SIG-M5 treated with dmso at 0.1 percent for 504 hours (cell line): ENCODE measurements around the gene SLITRK4.

Experiments
- DNase-seq: peaks from one replicate; lab custom pipeline; 2025; ENCODE audit not compliant: unreplicated experiment; lab: John Stamatoyannopoulos, UW

Gene SLITRK4, protein sequence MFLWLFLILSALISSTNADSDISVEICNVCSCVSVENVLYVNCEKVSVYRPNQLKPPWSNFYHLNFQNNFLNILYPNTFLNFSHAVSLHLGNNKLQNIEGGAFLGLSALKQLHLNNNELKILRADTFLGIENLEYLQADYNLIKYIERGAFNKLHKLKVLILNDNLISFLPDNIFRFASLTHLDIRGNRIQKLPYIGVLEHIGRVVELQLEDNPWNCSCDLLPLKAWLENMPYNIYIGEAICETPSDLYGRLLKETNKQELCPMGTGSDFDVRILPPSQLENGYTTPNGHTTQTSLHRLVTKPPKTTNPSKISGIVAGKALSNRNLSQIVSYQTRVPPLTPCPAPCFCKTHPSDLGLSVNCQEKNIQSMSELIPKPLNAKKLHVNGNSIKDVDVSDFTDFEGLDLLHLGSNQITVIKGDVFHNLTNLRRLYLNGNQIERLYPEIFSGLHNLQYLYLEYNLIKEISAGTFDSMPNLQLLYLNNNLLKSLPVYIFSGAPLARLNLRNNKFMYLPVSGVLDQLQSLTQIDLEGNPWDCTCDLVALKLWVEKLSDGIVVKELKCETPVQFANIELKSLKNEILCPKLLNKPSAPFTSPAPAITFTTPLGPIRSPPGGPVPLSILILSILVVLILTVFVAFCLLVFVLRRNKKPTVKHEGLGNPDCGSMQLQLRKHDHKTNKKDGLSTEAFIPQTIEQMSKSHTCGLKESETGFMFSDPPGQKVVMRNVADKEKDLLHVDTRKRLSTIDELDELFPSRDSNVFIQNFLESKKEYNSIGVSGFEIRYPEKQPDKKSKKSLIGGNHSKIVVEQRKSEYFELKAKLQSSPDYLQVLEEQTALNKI

DNA sequence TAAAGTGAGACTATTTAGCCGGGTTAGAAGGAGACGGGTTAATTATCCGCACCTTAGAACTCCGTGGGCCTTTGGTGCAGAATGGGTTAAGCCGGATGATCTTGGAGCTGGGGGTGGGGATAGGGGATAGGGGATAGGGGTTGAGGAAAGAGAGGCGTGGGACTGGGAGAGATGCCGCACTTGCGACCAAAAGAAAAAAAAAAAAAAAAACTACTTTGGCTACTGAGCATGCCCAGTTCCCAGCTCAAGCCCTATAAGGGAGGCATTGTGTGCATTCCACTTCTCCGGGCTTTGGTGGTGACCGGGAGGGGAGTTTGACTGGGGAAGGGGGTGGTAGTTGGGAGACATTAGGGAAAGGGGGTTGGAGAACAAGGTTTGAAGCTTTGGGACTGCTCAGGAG, at the start of gene SLITRK4:
Gene SLITRK4, minus strand, starts transcription at position 187 of the 400 bp plus-strand sequence. CDS start 4,993 bp downstream, outside the sequence.
- no peak for DNase-seq

DNA sequence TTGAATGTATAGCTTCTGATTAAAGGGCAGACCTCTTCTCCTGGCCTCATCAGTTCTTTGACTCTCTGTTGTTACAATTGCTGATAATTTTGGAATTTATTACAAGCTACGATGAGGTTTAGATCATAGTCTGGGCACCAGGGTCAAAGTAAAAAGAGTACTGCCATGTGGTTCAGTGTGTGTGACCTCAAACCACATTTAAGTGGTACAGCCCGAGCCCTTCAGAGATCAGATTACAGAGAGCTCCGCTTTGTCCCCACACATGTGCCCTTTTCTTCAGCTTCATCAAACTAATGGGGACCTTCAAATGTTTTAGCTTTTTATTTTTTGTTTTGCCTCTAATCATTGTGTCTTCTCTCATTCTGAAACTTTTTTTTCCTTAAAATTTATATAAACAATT, 47.6 kb upstream of the SLITRK4 start:
- no peak for DNase-seq

DNA sequence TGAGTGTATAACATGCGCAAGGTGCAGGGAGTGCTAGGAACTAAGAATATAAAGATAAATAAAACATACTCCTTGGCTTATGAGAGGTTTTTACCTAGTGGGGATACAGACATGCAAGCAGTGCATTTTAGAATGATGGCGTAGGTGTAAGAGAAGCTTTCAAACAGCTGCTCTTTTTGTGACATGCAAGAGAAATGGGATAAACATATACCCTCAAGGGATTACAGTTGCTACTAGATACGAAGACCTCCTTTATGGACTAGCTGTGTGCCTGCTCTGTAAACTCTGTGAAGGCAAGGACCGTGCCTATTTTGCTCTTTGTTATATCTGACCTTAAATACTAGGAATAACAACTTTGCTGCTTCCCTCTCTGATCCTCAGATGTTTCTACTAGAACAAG, 39.0 kb upstream of the SLITRK4 start:
- DNase-seq, result no peak

DNA sequence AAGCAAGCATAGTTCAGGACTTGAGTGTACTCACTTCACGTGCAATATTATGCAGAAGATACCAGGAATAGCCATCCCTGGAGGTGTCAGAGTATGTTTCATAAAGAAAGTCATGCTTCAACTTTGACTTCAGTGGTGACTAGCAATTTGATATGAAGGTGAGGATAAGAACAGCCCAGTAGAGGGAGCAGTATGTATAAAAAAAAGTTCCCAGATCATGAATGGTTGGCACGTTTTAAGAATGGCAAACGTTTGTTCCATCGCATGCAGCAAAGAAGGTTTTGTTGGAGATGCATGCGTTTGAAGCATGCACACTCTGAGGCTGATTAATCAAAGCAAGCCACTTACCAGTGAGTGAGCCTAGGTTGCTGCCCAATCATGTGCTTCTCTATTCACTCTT, 33.5 kb upstream of the SLITRK4 start:
- DNase-seq, result peak; percentile 7

DNA sequence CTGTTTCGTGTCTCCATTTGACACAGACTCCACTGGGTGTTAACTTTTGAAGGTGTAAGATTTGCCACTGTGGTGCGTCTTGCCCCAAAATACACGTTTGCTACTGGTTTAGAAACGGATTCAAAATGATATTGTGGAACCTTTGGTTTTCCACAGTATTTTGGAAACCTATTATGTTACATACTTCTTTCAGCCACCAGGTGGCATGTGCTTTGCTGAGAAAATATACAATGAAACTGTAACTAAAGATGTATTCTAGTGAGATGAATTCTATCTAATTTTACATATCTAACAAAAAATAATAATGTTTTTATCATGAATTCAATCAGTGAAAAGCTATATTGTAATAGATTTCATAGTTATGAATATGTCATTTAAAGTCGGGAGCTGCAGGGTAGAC, 28.4 kb upstream of the SLITRK4 start:
- no peak for DNase-seq

DNA sequence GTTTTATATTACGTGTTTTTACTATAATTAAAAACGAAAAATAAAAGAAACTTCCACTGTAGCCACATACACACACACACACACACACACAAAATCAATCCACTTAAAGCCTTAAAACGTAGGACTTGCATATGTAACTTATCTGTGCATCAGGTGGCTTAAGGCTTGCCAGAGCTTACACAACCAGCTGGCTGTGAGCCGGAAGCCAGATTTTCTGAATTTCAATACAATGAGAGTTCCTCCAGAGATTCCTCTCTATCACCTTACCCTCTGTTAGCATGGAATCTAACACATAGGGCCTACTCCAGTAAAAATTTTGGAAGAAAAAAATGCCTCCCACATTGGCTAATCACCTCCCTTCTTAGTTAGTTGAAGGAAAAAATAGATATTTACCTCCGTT, 27.9 kb upstream of the SLITRK4 start:
- no peak for DNase-seq

DNA sequence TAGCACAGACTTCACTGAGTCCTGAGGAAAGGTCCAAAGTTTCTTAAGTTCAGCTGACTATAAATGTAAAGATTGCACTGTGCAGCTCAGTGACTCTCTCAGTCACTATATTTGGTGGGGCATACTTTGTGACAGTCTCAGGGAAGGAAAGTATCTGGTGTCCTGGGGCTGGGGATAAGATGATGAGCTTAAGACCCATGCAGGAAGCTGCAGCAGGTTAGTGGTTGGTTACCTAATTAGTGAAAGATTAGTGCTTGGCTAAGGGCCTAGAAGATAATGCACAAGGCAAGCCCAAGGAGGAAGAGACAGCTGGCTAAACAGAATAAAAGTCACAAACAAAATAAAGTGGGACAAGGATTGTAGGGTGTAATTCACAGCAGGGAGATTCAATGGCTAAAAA, 25.4 kb upstream of the SLITRK4 start:
- DNase-seq, result no peak

DNA sequence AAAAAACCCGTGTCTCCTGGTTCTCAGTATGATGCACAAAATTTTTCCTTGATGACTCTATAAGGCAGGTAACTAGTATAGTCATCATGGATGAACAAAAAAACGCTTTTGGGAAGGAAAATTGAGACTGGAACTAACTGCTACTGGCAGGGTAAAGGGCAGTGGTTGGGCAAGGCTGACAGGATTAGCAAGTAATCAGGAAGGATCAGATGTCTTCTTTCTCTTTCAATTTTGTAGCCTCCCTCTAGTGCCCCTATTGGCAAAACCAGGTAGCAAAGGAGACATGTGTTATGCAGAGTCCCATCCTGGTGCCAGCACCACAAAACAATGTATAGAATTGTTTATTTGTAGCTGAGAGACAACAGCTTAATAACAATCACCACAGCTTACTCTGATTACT, 12.8 kb upstream of the SLITRK4 start:
- DNase-seq, result peak; percentile 11

DNA sequence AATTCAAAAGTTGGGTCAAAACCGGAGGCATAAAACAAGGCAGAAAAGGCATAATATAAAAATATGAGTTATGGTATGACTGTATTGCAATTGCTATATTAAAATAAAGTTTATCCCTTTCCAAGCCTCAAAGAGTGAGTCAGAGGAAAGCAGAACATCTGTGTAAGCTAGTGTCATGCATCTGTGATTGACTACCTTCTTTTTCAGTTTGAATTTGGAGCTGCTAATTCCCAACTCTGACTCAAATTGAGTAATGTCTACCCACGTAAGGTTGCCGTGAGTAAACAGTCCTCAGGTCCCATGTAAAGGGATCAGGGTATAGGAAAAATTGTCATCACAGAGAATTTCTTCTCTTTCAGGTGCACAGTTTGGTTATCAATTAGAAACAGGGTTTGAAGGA, 6.5 kb upstream of the SLITRK4 start:
- no peak for DNase-seq

DNA sequence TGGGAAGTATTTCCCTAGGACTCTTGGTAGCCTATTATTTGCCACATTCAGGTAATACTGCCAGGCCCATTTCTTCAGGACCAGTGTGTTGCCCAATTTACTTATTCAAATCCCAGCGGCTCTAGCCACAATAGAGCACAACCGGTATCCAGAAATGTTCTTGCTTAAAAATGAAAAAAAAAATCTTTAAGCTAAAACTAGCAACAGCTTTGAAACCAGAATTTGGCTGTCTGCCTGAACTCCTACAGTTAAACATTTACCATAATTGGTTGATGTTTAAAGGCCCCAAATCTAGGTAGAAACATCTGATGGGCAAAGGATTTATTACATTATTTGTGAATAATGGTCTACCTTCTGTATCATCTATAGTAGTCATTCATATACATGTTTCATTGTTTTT, 930 bp upstream of the SLITRK4 start:
- DNase-seq, result no peak

DNA sequence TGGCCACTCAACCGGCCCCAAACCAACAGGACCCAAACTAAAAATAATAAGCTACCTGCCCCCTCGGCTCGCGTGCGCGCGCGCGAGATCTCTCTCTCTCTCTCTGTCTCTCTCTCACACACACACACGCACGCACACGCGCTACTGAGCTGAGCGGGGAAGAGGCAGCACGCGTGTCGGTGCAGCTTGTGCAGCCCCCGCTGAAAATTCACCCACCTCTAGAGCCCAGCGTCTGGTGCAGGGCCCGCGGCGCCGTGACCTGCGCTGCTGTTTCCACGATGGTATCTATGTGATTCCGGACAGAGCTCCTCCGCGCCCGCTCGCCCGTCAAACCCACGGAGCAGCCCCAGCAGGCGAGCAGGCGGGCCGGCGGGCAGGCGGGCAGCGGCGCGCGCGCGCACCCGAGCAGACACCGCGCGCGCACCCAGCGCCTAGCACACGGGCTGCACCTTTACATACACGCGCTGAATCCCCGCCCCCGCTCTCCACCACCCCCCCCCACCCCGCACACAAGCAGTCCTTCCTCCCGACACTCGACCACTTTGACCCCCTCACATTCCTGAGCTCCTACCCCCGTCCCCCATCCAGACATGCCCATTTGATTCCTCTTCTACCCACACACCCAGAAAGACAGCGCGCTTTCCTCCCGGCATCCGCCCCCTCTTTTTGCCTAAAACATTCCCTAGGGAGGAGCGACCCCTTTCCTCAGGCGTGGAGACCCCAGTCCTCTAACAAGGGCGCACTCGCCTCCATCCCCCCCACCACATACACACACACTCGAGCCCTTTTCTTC, 1.0 kb downstream of the SLITRK4 start:
- no peak for DNase-seq

DNA sequence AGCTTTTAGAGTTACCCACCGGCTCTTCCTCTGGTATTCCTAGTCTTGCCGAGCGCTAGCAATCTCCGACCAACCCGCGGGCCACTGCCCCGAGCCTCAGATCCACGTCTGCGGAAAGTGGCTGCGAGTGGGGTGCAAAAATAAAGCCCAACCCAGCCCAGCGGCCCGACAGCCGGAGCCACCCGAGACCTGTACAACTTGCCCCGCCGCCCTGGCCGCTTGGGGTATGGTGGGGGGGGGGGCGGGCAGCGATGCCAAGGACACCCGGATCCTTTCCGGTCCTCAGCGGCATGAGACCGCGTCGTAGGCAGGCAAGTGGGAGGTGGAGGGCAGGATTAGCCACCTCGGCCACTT, 1.6 kb downstream of the SLITRK4 start:
- no peak for DNase-seq

DNA sequence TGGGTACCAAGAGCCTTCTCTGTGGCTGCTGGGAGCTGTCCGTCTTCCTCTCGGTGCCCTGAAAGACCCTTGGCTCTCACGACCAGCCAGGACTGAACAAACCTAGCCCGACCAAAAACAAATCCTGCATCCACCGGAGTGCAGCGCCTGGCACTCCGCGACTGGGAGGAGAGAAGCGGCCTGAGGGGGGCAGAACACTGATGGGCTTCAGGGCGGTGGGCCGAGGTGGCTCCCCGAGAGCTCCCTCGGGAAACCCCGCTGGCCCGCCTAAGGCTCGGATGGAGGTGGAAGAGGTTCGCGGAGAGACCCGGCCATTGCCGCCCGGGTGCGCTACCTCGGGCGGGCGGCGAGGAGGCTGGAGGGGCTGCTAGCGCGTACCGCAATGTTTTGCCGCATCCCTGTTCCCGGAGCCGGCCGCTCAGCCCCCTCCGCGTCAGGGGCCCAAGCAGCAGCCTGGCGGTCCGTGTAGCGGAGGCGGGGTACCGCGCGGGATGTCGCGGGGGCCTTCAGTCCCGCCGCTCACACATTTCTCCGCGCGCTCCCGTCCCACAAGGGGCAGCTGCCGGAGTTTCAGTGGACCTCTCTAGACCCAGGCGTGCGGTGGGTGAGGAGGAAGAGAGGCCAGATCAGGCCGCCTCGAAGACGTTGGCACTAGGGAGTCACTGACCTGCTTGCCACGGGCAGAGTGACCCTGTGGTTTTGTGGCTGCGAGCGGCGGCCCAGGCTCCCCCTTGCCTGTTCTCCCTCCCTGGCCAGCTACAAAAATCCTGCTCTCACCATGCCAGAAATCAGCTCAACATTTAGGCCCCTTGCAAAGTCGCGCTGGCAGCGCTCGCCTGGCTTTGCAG, 2.2 kb downstream of the SLITRK4 start:
- no peak for DNase-seq

DNA sequence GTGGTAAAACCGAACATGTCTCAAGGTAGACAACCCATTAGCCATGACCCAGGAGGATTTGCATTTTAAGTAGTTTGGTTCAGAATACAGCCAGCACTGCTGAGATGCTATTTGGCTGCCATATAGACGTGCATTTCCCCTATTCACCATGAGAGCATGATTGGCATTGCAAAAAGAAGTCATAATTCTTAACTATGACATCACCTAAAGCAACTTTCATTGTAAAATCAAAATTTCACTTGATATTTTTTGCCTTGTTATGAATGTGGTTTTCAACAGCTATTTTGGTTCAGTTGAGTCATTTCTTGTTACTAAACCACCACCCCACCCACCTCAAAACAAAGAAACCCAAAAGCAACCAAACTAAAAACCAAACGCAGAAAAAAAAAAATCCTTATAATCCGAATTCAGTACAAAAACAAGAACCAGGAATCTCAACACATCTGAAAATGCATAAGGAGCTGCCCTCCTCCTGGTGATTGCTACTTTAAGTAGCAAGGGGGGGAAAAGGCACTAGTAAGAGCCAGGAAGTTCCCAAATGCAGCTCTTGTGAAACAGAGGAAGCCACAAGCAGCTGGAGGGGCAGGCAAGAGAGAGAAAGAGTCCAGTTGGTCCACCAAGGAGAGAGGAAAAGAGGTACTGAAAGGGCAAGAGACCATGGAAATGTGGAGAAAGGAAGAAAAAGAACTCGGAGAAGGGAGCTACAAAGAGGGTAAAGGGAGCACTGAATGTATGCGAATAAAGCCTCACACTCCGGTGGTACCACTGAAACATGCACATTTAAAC, 3.1 kb downstream of the SLITRK4 start:
- peak; percentile 2 for DNase-seq

DNA sequence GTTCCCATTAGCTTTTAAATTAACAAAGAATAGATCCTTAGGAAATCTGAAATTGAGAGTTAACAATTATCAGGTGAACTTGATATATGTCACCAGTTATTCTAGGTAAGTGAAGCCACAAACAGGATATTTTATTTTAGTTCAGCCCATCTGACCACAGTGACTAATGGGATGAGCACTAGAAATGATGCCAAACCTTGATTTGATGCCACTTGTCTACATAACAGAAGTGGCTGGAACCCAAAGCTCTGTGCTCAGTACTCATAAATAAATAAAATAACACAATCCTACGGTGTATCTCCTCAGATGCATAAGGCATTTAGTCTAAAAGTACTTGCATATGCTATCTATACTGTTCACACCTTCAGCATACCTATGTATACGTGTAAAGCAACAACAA, 12.2 kb downstream of the SLITRK4 start:
- DNase-seq, result no peak

DNA sequence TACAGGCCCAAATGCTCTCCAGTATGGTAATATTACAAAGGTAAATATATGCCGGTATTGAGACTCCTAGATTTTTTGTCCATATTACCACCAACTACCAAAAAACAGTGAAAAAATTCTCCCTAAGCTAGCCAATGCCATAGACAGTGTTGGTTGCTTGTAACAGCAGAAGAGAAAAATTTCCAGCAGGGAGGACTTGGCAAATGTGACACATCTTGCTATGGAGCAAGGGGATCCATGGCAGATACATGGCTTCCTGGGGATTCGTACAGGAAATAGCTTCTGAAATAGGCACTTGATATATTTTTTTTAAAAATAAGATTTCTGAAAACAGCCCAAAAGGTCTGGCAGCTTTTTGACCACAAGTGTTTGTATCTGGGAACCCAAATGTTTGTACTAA, 14.6 kb downstream of the SLITRK4 start:
- DNase-seq, result no peak

DNA sequence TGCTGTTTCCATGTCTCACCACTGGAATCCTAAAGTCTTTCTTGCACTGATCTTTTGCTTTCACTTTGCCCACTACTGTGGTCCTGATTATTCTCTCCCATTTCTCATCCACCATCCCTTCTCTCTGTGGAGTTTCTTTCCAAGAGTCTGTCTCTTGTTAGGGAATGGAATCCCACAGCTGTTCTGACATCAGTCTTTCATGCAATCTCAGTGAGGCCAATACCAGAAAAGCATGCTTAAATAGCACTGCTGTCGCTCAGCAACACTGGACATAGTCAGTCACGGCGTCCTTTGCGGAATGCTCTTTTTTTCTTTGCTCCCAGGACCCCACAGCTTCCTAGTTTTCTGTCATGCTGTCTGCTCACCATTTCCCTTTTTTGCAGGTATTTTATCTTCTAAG, 20.1 kb downstream of the SLITRK4 start:
- no peak for DNase-seq

DNA sequence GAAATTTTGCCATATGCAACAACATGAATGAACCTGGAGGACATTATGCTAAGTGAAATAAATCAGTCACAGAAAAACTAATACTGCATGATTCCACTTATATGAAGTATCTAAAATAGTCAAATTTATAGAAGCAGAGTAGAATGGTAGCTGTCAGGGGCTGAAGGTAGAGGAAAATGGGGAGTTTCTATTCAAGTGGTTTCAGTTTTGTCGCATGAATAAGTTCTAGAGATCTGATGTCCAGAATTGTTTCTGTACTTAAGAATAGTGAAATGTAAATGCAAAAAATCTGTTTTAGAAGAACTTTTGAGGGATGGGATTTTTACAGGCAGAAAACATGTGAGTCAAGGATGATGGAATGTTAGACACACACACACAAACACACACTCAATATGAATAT, 34.1 kb downstream of the SLITRK4 start:
- DNase-seq, result no peak

DNA sequence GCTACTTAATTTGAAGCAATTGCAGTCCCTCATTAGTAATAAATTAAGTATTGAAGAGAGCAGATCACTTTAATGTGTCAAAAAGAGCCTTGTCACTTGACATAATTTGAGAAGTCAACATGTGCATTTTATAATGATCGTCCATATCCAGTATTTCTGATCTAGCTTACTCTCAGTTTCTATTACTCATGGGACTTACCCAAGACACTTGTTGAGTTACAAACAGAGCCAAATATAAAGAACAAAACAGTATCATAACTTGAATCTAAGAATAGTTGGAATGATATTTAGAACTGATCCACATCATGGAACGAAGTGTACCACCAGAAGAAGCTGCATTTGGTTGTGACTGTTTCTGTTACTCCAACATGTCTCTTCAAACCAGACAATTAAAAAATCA, 54.7 kb downstream of the SLITRK4 start:
- no peak for DNase-seq

DNA sequence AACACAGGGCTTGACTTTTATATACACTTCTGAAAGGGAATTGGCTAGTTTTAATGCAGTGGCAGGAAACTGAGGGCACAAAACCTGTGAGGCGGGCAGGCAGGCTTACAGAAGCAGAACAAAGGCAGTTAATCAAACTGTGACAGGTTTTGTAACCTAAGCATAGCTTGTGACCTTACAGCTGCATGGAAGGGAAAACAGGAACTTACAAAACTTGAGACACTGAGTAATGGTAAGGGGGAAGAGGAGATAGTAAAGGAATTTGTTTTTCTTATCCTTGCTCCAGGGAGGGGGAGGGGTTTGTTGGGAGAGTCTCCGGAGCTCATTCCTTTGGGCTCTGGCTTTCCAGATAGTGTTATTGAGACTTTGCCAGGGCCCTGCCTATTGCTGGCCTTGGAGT, 55.6 kb downstream of the SLITRK4 start:
- DNase-seq, result no peak
